GM13977 (cell line): ENCODE results near the gene TMED4.

Experiments
- DNase-seq: peaks from one replicate; pipeline ENCODE4 v3.0.0; 2012; ENCODE audit warnings: low spot score
- in situ Hi-C: fragments of 300-500 bp; cut with MboI; formaldehyde crosslinking; loops from one replicate; pipeline ENCODE4 v1.12.0; 2022; ENCODE audit warnings: low sequenced_read_pairs, low pct_unique_long_range_greater_than_20kb, mixed read lengths, inconsistent platforms; ENCODE audit not compliant: unreplicated experiment
- TF ChIP-seq, protein P1 (sequence below): IDR thresholded peaks from 2 replicates; pipeline ENCODE4 v1.5.1; 2012; ENCODE audit warnings: mild to moderate bottlenecking, control low read depth; ENCODE audit not compliant: insufficient read depth; ENCODE audit errors: extremely low read depth, missing control alignments

The TMED4 gene

GRCh38 chr7:44538093-44538797, 43.8 kb downstream of the TMED4 start:
- in situ Hi-C loops, result no loop called here
- DNase-seq, result peak; percentile 5
- TF ChIP-seq, protein P1, sequence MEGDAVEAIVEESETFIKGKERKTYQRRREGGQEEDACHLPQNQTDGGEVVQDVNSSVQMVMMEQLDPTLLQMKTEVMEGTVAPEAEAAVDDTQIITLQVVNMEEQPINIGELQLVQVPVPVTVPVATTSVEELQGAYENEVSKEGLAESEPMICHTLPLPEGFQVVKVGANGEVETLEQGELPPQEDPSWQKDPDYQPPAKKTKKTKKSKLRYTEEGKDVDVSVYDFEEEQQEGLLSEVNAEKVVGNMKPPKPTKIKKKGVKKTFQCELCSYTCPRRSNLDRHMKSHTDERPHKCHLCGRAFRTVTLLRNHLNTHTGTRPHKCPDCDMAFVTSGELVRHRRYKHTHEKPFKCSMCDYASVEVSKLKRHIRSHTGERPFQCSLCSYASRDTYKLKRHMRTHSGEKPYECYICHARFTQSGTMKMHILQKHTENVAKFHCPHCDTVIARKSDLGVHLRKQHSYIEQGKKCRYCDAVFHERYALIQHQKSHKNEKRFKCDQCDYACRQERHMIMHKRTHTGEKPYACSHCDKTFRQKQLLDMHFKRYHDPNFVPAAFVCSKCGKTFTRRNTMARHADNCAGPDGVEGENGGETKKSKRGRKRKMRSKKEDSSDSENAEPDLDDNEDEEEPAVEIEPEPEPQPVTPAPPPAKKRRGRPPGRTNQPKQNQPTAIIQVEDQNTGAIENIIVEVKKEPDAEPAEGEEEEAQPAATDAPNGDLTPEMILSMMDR, result no peak

DNA sequence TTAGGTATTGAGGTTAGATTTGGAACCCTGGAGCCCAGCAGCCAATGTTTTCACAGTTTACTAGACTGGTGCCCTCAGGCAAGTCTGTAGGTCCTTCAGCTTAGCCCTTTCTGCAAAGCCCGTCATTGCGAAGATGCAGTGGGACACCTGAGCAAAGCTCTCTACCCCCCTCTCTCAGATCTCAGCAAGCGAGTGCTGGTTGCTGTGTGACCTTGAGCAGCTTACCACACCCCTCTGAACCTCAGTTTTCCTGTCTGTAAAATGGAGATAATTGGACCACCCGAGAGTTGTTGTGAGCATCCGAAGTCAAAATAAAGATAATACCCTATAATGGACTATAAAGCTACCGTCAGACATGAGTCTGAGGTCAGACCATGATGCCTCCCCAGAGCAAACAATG, 44.6 kb downstream of the TMED4 start:
- in situ Hi-C loops, result no loop called here
- peak; percentile 12 for DNase-seq
- TF ChIP-seq, protein P1, result no peak

GRCh38 chr7:44536090-44536489, 45.9 kb downstream of the TMED4 start:
- DNase-seq, result no peak
- in situ Hi-C loops, result no loop called here
- TF ChIP-seq, protein P1, result no peak

DNA sequence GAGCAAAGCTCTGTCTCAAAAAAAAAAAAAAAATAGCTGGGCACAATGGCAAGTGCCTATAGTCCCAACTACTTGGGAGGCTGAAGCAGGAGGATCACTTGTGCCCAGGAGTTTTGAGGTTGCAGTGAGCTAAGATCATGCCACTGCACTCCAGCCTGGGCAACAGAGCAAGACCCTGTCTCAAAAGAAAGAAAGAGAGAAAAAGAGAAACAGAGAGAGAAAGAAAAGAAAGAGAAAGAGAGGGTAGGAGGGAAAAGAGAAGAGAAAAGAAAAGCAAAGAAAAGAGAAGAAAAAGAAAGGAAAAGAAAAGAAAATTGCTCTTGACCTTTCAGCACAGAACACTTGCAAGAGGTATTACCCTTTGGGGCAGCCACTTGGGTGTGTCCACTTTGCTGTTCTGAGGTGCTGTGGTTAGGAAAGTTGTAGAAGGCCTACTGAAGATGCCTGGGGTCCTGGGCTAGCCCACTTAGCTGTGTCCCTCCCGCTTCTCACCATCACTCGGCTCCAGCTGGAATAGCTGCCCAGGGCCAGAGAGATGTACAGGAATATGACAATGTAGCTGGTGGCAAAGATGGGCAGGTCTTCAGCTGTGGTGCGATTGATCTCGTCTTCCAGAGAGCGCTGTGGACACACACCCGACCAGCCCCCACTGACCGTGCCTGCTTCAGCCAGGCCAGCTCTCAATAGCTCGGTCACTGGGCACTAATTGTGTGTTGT, 46.5 kb downstream of the TMED4 start:
- no peak for DNase-seq
- in situ Hi-C loops, result no loop called here
- TF ChIP-seq, protein P1, result no peak

GRCh38 chr7:44534501-44534900, 47.5 kb downstream of the TMED4 start:
- TF ChIP-seq, protein P1, result peak; percentile 71
- in situ Hi-C loops, result no loop called here
- peak; percentile 86 for DNase-seq

DNA sequence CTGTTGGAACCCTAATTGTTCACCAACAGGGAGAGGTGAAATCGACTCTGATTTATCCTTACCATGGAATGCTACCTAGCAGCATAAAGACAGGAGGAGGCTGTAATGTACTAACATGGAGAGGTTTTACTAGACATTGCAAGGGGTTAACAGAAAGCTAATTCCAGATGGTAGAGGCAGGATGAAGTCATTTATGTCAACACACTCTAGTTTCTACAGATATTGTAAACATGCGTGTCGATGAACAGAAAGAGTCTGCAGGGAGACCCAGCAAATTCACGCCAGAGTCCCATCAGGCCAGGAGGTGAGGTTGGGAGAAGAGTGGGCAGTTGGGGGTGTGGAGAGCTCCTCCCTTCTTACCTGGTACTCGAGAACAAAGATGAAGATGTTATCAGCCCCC, 47.9 kb downstream of the TMED4 start:
- in situ Hi-C loops, result no loop called here
- DNase-seq, result no peak

More for the DNA sequence above, 47.9 kb downstream of the TMED4 start:
- TF ChIP-seq, protein P1, result no peak
